Stimulated activated CD8-positive, alpha-beta memory T cell treated with anti-CD3 and anti-CD28 coated beads, Interleukin-4, amount 100 ng/mL, for 24 hours (primary cell): ENCODE data around the gene PSTPIP1.

Experiments
- DNase-seq: peaks from one replicate; pipeline ENCODE4 v3.0.0-alpha.2; 2020; ENCODE audit warnings: low read depth

PSTPIP1 gene

DNA sequence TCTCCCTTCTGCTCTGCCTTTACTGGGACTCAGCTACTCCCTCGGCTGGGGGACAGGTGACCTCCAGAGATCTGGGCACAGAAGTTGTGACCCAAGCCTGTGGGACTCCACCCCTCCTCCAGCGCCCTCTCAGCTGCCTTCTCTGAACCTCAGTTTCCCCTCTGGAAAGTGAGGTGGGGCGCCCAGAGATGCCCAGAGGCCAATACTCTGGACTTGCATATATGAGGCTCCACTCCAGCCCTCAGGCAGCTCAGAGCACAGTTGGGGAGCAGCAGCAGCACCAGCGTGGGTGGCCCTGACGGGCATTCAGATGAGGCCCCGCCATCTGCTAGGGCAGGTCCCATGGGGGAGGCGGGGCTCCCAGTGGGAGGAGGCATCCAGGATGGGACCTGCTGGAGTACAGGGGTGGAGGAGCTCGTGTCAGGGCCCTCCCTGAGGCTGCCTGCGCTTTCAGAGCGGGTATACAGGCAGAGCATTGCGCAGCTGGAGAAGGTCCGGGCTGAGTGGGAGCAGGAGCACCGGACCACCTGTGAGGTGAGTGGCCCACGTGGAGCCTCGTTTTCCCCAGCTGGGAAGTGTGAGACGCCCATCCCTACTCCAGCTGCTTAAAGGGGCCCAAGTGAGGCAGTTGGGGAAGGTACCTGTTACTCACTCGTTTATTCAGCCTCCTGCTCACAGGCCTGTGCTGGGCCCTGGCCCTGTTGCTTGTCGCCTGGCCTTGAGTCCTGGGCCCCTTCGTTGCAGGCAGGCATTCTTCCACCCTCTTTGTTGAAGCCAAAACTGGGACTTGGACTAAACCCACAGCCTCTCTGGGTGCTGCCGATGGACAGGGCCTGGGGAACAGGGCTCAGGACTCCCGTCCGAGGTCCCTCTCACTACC lies 35.4 kb downstream of the PSTPIP1 start:
- no peak for DNase-seq

- no peak for DNase-seq
Measured at GRCh38 chr15:77030928-77031375, 36.0 kb downstream of the PSTPIP1 start.

GRCh38 chr15:77031376-77032050 lies 36.6 kb downstream of the PSTPIP1 start:
- no peak for DNase-seq

GRCh38 chr15:77032052-77032646 lies 37.2 kb downstream of the PSTPIP1 start:
- DNase-seq = no peak

- DNase-seq = no peak
Measured at GRCh38 chr15:77032647-77033416, 37.9 kb downstream of the PSTPIP1 start.

- no peak for DNase-seq
Measured at GRCh38 chr15:77033417-77033728, 38.4 kb downstream of the PSTPIP1 start.

DNA sequence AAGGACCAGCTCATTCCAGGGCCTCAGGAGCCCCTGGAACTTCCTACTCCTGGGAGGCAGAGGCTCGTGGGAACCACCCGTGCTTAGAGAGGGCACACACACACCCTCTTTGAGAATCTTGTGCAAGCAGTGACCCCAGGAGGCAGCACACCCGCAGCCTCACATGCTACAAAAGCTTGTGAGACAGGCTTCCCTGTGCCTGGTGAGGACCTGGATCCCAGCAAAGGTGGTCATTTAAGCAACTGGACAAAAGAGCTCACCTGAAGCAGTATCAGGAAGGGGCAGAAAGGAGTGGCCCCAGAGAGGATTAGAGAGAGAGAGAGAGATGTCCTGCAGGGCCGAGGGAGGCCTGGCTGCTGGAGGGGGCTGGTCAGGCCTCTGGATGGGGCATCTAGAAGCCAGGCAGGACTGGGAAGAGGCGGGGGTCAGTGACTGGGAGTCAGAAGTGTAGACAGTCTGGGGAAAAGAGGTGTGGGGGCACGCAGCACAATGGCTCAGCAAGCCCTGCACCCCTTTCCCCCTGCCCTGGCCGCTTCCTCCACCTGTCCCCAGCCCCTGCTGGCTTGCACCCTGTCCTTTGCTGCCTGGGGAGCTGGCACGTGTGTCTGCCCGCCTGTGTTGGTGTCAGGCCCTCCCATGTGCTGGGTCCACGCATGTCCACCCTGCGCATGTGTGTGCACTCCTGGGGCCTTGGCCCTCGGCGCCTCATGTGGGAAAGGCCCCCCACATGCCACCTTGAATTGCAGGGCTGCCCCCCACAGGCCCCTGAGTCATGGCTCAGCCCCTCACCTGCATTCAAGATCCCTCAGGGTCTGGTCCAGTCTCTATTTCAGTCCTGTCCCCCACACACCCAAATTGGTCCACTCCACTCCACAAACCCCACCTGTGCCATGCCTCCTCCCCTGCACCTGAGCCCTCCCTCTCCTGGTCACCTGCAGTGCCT lies 39.1 kb downstream of the PSTPIP1 start:
- DNase-seq = no peak

- peak; percentile 38 for DNase-seq
Measured at GRCh38 chr15:77034695-77035489, 40.0 kb downstream of the PSTPIP1 start.

DNA sequence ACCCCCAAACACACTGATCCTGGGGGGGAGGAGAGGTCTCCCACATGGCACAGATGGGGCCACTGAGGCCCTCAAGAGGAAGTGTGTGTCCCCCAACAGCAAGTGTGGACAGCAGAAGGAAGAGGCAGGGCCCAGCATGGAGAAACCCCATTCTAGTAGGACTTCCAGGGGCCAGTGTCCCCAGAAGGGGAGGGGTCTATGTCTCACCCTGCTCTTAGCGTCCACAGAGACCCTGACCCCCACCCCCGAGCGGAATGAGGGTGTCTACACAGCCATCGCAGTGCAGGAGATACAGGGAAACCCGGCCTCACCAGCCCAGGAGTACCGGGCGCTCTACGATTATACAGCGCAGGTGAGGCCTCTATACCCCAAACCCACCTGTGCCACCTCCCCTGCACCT lies 40.7 kb downstream of the PSTPIP1 start:
- DNase-seq = no peak

GRCh38 chr15:77035999-77036471 lies 41.1 kb downstream of the PSTPIP1 start:
- DNase-seq = no peak

- DNase-seq = no peak
Measured at GRCh38 chr15:77036537-77037387, 41.8 kb downstream of the PSTPIP1 start.

DNA sequence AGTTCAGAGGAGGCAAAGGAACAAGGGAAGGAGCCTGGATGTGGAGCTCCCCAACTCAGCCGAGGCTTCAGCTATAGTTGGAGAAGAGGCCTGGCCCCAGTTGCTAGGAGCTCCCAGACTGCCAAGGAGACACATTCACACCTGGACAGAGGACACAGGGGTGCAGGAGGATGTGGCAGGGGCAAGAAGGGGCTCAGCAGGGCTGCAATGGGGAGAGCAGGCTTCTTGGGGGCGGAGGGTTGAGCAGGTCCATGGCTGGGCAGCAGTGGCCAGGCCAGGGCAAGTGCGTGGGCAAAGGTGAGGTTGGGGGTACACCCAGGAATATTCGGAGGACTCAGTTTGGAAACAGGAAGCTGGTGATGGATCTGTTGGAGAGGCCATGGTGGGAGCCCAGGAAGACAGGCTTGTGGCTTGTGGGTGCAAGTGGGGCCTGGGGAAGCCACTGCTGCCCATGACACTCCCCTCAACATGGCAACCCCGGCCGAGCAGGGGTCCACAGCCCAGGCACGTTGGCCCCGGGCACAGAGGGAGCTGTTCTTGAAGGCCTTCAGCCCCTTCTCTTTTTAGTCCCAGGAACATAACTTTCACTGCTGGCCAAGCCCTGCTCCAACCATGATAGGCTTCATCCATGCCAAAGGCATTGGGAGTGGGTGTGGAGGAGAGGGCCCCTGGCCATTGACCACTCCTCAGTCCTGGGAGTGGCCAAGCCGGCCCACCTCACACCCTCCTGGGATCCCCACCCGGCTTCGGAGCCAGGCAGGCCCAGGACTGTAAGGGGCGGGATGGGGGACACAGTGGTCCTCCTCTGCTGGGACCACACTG lies 42.7 kb downstream of the PSTPIP1 start:
- no peak for DNase-seq

- DNase-seq = no peak
Measured at GRCh38 chr15:77038312-77039216, 43.6 kb downstream of the PSTPIP1 start.

- DNase-seq = no peak
Measured at GRCh38 chr15:77039217-77039533, 44.2 kb downstream of the PSTPIP1 start.

DNA sequence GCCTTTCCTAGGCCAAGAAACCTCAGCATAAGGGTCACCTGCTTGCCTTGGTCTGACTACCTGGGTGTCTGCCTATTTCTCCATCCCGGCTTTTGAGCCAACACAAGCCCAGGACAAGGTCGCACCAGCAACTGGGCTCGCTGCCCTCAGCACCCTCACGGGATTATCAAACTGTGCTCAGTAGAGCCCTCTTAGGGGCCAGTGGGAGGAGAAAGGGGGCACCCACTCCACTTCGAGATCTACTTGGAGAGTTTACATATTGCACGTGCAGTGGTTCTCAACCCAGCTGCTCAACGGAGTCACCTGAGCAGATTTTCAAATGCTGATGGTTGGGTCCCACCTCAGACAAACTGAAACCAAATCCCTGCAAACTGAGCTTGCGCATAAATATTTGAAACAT lies 44.9 kb downstream of the PSTPIP1 start:
- no peak for DNase-seq

GRCh38 chr15:77040673-77041072 lies 45.7 kb downstream of the PSTPIP1 start:
- no peak for DNase-seq

DNA sequence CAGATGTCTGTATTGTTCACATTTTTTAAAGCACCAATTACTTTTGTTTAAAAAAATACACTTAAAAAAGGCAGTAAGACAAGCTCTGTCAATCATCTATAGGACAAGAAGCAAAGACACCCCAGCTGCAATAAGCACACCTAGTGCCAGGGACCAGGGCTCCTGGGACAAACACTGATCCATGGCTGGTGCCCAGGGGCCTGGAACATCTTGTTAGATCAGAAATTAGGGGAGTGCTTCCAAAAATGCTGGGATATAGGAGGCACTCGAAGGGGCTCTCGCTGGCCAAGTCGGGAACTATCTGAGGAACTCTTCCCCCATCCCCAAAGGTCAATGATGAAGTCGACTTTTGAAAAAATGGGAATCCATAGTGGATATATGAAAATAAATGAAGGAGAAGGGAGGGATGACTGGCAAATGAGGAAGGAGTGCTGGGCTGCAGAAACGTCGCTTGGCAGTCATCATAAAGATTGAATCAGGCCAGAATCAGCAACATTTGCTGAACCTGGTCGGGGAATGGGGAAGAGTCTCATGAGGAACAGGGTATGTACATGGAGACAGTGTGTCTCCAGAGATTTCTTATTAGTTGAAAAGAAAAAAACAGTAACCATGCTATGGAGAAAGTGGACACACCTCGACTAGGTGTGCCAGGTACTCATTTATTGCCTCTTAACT lies 47.5 kb downstream of the PSTPIP1 start:
- DNase-seq = no peak
